Neural progenitor cell (in vitro differentiated cells): ENCODE measurements around the gene RERE. TPM values are rescaled to one million over a fixed set of nuclear protein-coding genes. Genes with fewer than 3 reads are reported as not detected.

Source experiments
- DNase-seq: peaks from one replicate; pipeline ENCODE4 v3.0.0-alpha.2; 2016; ENCODE audit warnings: low spot score
- H2AFZ ChIP-seq: fragments of 200-600 bp; sonication (generic); replicated peaks from 2 replicates; pipeline ENCODE4 v1.6.1; 2016; ENCODE audit warnings: antibody characterized with exemption
- H3F3A ChIP-seq: fragments of 200-600 bp; sonication (generic); 2 replicates; pipeline ENCODE4 v1.6.1; 2016; ENCODE audit warnings: antibody characterized with exemption, low read depth
- H3K27ac ChIP-seq: fragments of 200-600 bp; sonication (generic); 2 replicates; pipeline ENCODE4 v1.5.1; 2016; ENCODE audit warnings: mild to moderate bottlenecking
- H3K27me3 ChIP-seq: fragments of 200-600 bp; sonication (generic); 2 replicates; pipeline ENCODE4 v1.6.1; 2016; ENCODE audit warnings: mild to moderate bottlenecking, moderate library complexity
- H3K36me3 ChIP-seq: fragments of 200-600 bp; sonication (generic); 2 replicates; pipeline ENCODE4 v1.5.1; 2016
- H3K4me1 ChIP-seq: fragments of 200-600 bp; sonication (generic); 2 replicates; pipeline ENCODE4 v1.6.1; 2016; ENCODE audit warnings: mixed run types
- H3K4me2 ChIP-seq: fragments of 200-600 bp; sonication (generic); 2 replicates; pipeline ENCODE4 v1.6.1; 2016
- H3K4me3 ChIP-seq: fragments of 200-600 bp; sonication (generic); 2 replicates; pipeline ENCODE4 v1.5.1; 2016
- H3K79me2 ChIP-seq: fragments of 200-600 bp; sonication (generic); 2 replicates; pipeline ENCODE4 v1.6.1; 2016; ENCODE audit warnings: low read depth
- H3K9ac ChIP-seq: fragments of 200-600 bp; sonication (generic); 2 replicates; pipeline ENCODE4 v1.6.1; 2016
- H3K9me3 ChIP-seq: fragments of 200-600 bp; sonication (generic); 2 replicates; pipeline ENCODE4 v1.5.1; 2016; ENCODE audit warnings: low read depth
- H4K20me1 ChIP-seq: fragments of 200-600 bp; sonication (generic); 2 replicates; pipeline ENCODE4 v1.6.1; 2016; ENCODE audit warnings: low read depth
- H3K27ac Mint-ChIP-seq: 3 replicates; pipeline ENCODE4 v1.8.0; 2021; ENCODE audit warnings: mixed read lengths
- H3K27me3 Mint-ChIP-seq: 2 replicates; pipeline ENCODE4 v1.8.0; 2022; ENCODE audit warnings: low read depth, mild to moderate bottlenecking, inconsistent platforms, moderate library complexity, mixed read lengths; ENCODE audit not compliant: insufficient read depth
- H3K36me3 Mint-ChIP-seq: 3 replicates; pipeline ENCODE4 v1.8.0; 2021; ENCODE audit warnings: mixed read lengths
- H3K4me1 Mint-ChIP-seq: 3 replicates; pipeline ENCODE4 v1.8.0; 2021; ENCODE audit warnings: mixed read lengths
- H3K4me3 Mint-ChIP-seq: 3 replicates; pipeline ENCODE4 v1.8.0; 2021; ENCODE audit warnings: mild to moderate bottlenecking, moderate library complexity, mixed read lengths
- H3K9me3 Mint-ChIP-seq: 3 replicates; pipeline ENCODE4 v1.8.0; 2020; ENCODE audit warnings: mixed read lengths
- EZH2 ChIP-seq: fragments of 200-600 bp; sonication (generic); IDR thresholded peaks from 2 replicates; pipeline ENCODE4 v1.6.1; 2017; ENCODE audit warnings: antibody characterized with exemption, mild to moderate bottlenecking, moderate library complexity
- EZH2phosphoT487 ChIP-seq: fragments of 200-600 bp; sonication (generic); IDR thresholded peaks from 2 replicates; pipeline ENCODE4 v1.6.1; 2017; ENCODE audit warnings: antibody characterized with exemption
- total RNA-seq: library from RNA; depleted of rRNA; stranded (reverse); fragments of >200 nt; gene quantifications from 2 replicates; pipeline ENCODE4 v1.2.3, GENCODE V29; 2015; ENCODE audit warnings: low replicate concordance
- TF ChIP-seq, protein P1 (sequence below): fragments of 200-600 bp; sonication (generic); IDR thresholded peaks from 2 replicates; pipeline ENCODE4 v1.5.1; 2017; ENCODE audit warnings: antibody characterized with exemption, mild to moderate bottlenecking

The RERE gene
- total RNA-seq, 1 donor from 2014 or later = 29.8 TPM

DNA sequence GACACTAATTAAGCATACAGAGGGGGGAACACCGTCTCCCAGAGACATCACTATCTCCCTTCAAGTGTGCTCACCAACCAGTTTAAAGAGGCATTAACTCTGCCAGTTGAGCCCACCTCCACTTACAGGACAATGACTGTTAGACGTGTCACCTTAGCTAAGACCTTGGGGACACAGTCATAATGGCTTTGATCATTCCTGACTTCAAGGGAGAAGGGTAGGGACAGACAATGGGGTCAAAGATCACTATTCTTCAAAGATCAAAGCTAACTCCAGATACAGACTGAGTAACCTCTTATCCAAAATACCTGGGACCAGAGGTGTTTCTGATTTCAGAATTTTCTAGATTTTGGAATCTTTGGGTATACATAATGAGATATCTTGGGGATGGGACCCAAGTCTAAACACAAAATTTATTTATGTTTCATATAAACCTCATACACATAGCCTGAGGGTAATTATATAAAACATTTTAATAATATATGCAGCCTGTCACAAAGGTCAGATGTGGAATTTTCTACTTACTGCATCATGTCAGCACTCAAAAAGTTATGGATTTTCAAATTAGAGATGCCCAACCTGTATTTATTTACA lies 253.4 kb downstream of the RERE start:
- Mint-ChIP-seq H3K27me3 (no peaks in the 10 kb centered on the region), H3K9me3 (no peaks in the 10 kb centered on the region), H3K4me1 (peaks cover 46% of the 10 kb centered on the region), H3K36me3 (peaks cover 7% of the 10 kb centered on the region), H3K4me3 (no peak overlapping the region), H3K27ac (peak overlapping the region; percentile 82)
- DNase-seq = no peak
- H3F3A ChIP-seq = peaks cover 15% of the 10 kb centered on the region
- H4K20me1 ChIP-seq = peaks cover 64% of the 10 kb centered on the region
- peaks cover 4% of the 10 kb centered on the region for H3K4me1 ChIP-seq
- H3K4me3 ChIP-seq = no peak overlapping the region
- H3K9ac ChIP-seq = no peak overlapping the region
- H3K27ac ChIP-seq = no peak overlapping the region
- no peak overlapping the region for H3K4me2 ChIP-seq
- H2AFZ ChIP-seq = no peak overlapping the region
- no peaks in the 10 kb centered on the region for H3K27me3 ChIP-seq
- H3K36me3 ChIP-seq = no peaks in the 10 kb centered on the region
- TF ChIP-seq, protein P1, sequence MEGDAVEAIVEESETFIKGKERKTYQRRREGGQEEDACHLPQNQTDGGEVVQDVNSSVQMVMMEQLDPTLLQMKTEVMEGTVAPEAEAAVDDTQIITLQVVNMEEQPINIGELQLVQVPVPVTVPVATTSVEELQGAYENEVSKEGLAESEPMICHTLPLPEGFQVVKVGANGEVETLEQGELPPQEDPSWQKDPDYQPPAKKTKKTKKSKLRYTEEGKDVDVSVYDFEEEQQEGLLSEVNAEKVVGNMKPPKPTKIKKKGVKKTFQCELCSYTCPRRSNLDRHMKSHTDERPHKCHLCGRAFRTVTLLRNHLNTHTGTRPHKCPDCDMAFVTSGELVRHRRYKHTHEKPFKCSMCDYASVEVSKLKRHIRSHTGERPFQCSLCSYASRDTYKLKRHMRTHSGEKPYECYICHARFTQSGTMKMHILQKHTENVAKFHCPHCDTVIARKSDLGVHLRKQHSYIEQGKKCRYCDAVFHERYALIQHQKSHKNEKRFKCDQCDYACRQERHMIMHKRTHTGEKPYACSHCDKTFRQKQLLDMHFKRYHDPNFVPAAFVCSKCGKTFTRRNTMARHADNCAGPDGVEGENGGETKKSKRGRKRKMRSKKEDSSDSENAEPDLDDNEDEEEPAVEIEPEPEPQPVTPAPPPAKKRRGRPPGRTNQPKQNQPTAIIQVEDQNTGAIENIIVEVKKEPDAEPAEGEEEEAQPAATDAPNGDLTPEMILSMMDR = no peak
- TF ChIP-seq EZH2 (no peak), EZH2phosphoT487 (no peak)
- H3K79me2 ChIP-seq = peaks cover 98% of the 10 kb centered on the region
- H3K9me3 ChIP-seq = no peaks in the 10 kb centered on the region

DNA sequence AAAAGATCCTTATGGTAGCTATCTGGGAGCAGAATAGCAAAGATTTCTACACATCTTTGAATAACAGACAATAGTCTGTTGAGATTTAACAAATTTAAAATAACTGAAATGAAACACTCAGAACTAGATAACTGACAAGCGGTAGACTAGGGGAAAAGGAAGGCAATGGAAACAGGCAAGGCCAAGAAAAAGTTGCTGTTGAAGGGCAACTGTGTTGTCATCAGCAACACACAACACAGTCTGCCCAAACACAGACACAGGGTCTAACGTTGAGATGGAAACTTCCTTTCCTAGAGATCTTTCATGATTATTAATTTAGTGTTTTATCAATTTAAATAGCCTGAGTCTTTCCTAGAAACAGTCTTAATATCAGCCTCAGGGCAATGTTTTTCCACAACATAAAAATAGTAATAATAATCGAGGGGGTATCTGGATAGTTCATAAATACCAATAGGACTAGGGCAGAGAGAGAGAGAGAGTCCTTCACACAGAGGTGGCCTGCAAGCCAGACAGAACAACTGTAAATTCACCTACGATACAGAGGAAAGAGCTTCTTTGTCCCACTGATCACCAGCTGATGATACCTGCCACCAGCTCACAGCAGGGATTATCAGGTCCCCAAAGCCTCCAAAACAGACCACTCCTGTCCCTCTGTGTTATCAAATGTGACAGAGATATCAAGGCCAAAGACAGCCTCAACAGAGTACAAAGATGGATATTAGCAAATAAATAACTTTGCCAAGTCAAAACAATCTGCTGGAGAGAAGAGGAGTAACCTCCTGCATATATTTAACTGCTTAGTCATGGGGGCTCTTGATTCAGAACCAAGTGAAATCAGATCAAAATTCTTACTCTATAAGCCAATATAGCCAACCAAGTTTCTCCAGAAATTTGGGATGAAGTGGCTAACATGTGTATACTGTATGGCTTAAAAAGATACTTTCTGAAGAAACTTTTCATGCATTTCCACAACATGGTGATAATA lies 254.3 kb downstream of the RERE start:
- no peaks in the 10 kb centered on the region for H3K27me3 ChIP-seq
- H3K27me3 Mint-ChIP-seq = no peaks in the 10 kb centered on the region
- no peak for DNase-seq
- TF ChIP-seq EZH2 (no peak), EZH2phosphoT487 (no peak)
- TF ChIP-seq, protein P1 = no peak
- no peak overlapping the region for H3K27ac ChIP-seq
- no peaks in the 10 kb centered on the region for H3K36me3 ChIP-seq
- no peaks in the 10 kb centered on the region for H3K9me3 ChIP-seq
- H2AFZ ChIP-seq = no peak overlapping the region
- peaks cover 73% of the 10 kb centered on the region for H4K20me1 ChIP-seq
- H3K4me1 ChIP-seq = peaks cover 4% of the 10 kb centered on the region
- H3K36me3 Mint-ChIP-seq = peaks cover 7% of the 10 kb centered on the region
- no peak overlapping the region for H3K9ac ChIP-seq
- no peak overlapping the region for H3K4me3 ChIP-seq
- H3K79me2 ChIP-seq = peaks cover 98% of the 10 kb centered on the region
- no peak overlapping the region for H3K4me2 ChIP-seq
- peak overlapping the region; percentile 72 for H3K27ac Mint-ChIP-seq
- H3K4me3 Mint-ChIP-seq = no peak overlapping the region
- H3F3A ChIP-seq = peaks cover 15% of the 10 kb centered on the region
- peaks cover 49% of the 10 kb centered on the region for H3K4me1 Mint-ChIP-seq
- no peaks in the 10 kb centered on the region for H3K9me3 Mint-ChIP-seq

DNA sequence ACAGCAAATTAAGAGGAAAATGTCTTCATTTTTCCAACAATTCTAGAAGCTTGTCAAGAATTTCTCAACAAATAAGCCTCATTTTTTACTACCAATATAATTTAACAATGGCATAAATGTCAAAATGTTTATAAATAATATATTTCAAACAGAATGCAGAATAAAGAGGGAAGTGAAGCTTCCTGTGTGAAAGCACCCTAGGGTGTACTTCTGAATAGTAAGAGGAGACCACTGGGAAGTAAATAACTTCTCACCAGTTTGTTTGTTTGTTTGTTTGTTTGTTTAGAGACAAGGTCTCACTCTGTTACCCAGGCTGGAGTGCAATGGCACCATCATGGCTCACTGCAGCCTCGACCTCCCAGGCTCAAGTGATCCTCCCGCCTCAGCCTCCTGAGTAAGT lies 255.2 kb downstream of the RERE start:
- H3K4me2 ChIP-seq = no peak overlapping the region
- no peak overlapping the region for H3K4me3 Mint-ChIP-seq
- H4K20me1 ChIP-seq = peaks cover 77% of the 10 kb centered on the region
- peaks cover 56% of the 10 kb centered on the region for H3K4me1 Mint-ChIP-seq
- peak overlapping the region; percentile 72 for H3K27ac Mint-ChIP-seq
- H3K27me3 ChIP-seq = no peaks in the 10 kb centered on the region
- H3K9me3 Mint-ChIP-seq = no peaks in the 10 kb centered on the region
- H3K27me3 Mint-ChIP-seq = no peaks in the 10 kb centered on the region
- no peak overlapping the region for H3K9ac ChIP-seq
- H3K4me1 ChIP-seq = peaks cover 4% of the 10 kb centered on the region
- no peaks in the 10 kb centered on the region for H3K36me3 ChIP-seq
- H2AFZ ChIP-seq = no peak overlapping the region
- H3F3A ChIP-seq = peaks cover 15% of the 10 kb centered on the region
- no peaks in the 10 kb centered on the region for H3K9me3 ChIP-seq
- H3K79me2 ChIP-seq = peaks cover 98% of the 10 kb centered on the region
- TF ChIP-seq EZH2phosphoT487 (no peak), EZH2 (no peak)
- TF ChIP-seq, protein P1 = no peak
- H3K27ac ChIP-seq = peak overlapping the region; percentile 48
- DNase-seq = no peak
- peaks cover 9% of the 10 kb centered on the region for H3K36me3 Mint-ChIP-seq
- H3K4me3 ChIP-seq = no peak overlapping the region
